Aorta (tissue), 5 donors: Measurements from ENCODE around the gene NIPBL. TPM values are rescaled to one million over a fixed set of nuclear protein-coding genes. Genes with fewer than 3 reads are reported as not detected.

Source experiments
- ATAC-seq: fragments of 200-7000 bp; cut with Tn5 transposase; one replicate; pipeline ENCODE4 v1.9.1; 2022; ENCODE audit warnings: moderate library complexity; ENCODE audit not compliant: low FRiP score
- DNase-seq, 2 donors: peaks; one replicate each; pipeline ENCODE4 v3.0.0-alpha.2; 2020
- H3K27ac ChIP-seq, 2 donors: one replicate each; pipeline ENCODE4 v1.5.1; 2013; ENCODE audit warnings: low read length in 2 of 2, mild to moderate bottlenecking in 2 of 2, moderate library complexity in 2 of 2, control low read depth in 1 of 2, inconsistent platforms in 1 of 2, low read depth in 1 of 2
- H3K27me3 ChIP-seq, 2 donors: one replicate each; pipeline ENCODE4 v1.6.1; 2013; ENCODE audit warnings: control low read depth in 1 of 2, low read length in 1 of 2, mild to moderate bottlenecking in 1 of 2, moderate library complexity in 1 of 2; ENCODE audit not compliant: insufficient read depth in 2 of 2, control insufficient read depth in 1 of 2
- H3K36me3 ChIP-seq, 2 donors: one replicate each; pipeline ENCODE4 v1.6.1; 2013; ENCODE audit warnings: control low read depth in 1 of 2, low read length in 1 of 2, mild to moderate bottlenecking in 1 of 2; ENCODE audit not compliant: insufficient read depth in 2 of 2, control insufficient read depth in 1 of 2
- H3K4me1 ChIP-seq, 2 donors: one replicate each; pipeline ENCODE4 v1.6.1; 2013; ENCODE audit warnings: low read length in 2 of 2, control low read depth in 1 of 2, mild to moderate bottlenecking in 1 of 2, moderate library complexity in 1 of 2; ENCODE audit not compliant: insufficient read depth in 2 of 2, control insufficient read depth in 1 of 2
- H3K4me3 ChIP-seq, 2 donors: one replicate each; pipeline ENCODE4 v1.5.1; 2013; ENCODE audit warnings: low read length in 2 of 2, control low read depth in 1 of 2, mild to moderate bottlenecking in 1 of 2
- H3K9me3 ChIP-seq: one replicate; pipeline ENCODE4 v1.6.1; 2013; ENCODE audit warnings: mild to moderate bottlenecking, low read length; ENCODE audit not compliant: control insufficient read depth
- WGBS, 2 donors: extraction: QIAGEN DNeasy Blood & Tissue Kit; methylation state at CpG; one replicate each; pipeline ENCODE4 v1.1.7; 2013; 5-methylcytosine and 5-hydroxymethylcytosine counted together
- intact Hi-C, 2 donors: fragments of 100-400 bp; cut with DNase I; formaldehyde crosslinking; loops; one replicate each; pipeline versions ENCODE4 v1.14.2 to v1.15.0; 2022
- polyA plus RNA-seq, 2 donors: library from polyadenylated mRNA; stranded (reverse); fragments of 200-250 nt; gene quantifications; one replicate each; pipeline ENCODE4 v1.2.3, GENCODE V29; 2013
- total RNA-seq, 2 donors: library from RNA; stranded (reverse); fragmentation: NEBNext Ultra II Directional; extraction: Animal tissue kit (Norgen Biotek cat#: 25700); gene quantifications; one replicate each; pipeline ENCODE4 v1.2.1, GENCODE V29; 2021
- donor health status: healthy with polysubstance abuse.
- donor health status: Bipolar disorder and iron deficiency.
- donor health status: DM: no; HTN: no; CAD: no.
- donor health status: DM: no; HTN: no; CAD: no.
- donor health status: DM: yes; HTN: yes; CAD: no.

NIPBL gene
- total and polyA plus RNA-seq, 4 donors: 5.1 to 81.3 (median 40.0) TPM

GRCh38 chr5:37029436-37029835 is 152.9 kb downstream of the NIPBL start:
- Histone ChIP-seq H3K4me1 (no peaks in the 10 kb centered on the region), H3K9me3 (no peaks in the 10 kb centered on the region), H3K27ac (no peak overlapping the region), H3K4me3 (no peak overlapping the region), H3K36me3 (peaks cover 0 to 8% of the 10 kb centered on the region in 2 donors), H3K27me3 (no peaks in the 10 kb centered on the region)
- ATAC-seq (no peak), DNase-seq (no peak)
- WGBS, 2 donors: 69 to 73% methylated on average over 1 of the region's 1 CpG
- intact Hi-C loops: loop anchor here in 1 of 2 donors (10.0 kb wide), 1 partner anchor 135 kb away; no protein-coding TSS in a partner anchor

GRCh38 chr5:37034955-37035354 is 158.4 kb downstream of the NIPBL start:
- H3K27me3 ChIP-seq: no peaks in the 10 kb centered on the region
- intact Hi-C loops: no loop called here
- no peaks in the 10 kb centered on the region for H3K9me3 ChIP-seq
- no peak overlapping the region for H3K27ac ChIP-seq
- no peak overlapping the region for H3K4me3 ChIP-seq
- H3K4me1 ChIP-seq: no peaks in the 10 kb centered on the region
- WGBS, 2 donors: 85 to 87% methylated on average over 6 of the region's 6 CpGs
- H3K36me3 ChIP-seq: no peaks in the 10 kb centered on the region
- DNase-seq (no peak), ATAC-seq (no peak)

- WGBS, 2 donors: 98% methylated on average over 5 of the region's 5 CpGs
- Histone ChIP-seq H3K4me3 (no peak overlapping the region), H3K36me3 (no peaks in the 10 kb centered on the region), H3K4me1 (no peaks in the 10 kb centered on the region), H3K9me3 (no peaks in the 10 kb centered on the region), H3K27me3 (no peaks in the 10 kb centered on the region), H3K27ac (no peak overlapping the region)
- intact Hi-C loops: no loop called here
- ATAC-seq: no peak
- DNase-seq: no peak
Observed at GRCh38 chr5:37037840-37038239, 161.3 kb downstream of the NIPBL start.

- WGBS, 2 donors: 83 to 84% methylated on average over 1 of the region's 1 CpG
Observed at GRCh38 chr5:37039824-37040223, 163.3 kb downstream of the NIPBL start.

GRCh38 chr5:37043693-37044092 is 167.1 kb downstream of the NIPBL start:
- peaks cover 0 to 3% of the 10 kb centered on the region in 2 donors for H3K36me3 ChIP-seq
- 67 to 77% methylated on average over 2 of the region's 2 CpGs for WGBS, 2 donors
- intact Hi-C loops: no loop called here

More at GRCh38 chr5:37039824-37040223, 163.3 kb downstream of the NIPBL start:
- DNase-seq (no peak), ATAC-seq (no peak)
- no peak overlapping the region for H3K27ac ChIP-seq
- intact Hi-C loops: no loop called here
- no peak overlapping the region for H3K4me3 ChIP-seq
- H3K36me3 ChIP-seq: no peaks in the 10 kb centered on the region
- H3K9me3 ChIP-seq: no peaks in the 10 kb centered on the region
- no peaks in the 10 kb centered on the region for H3K4me1 ChIP-seq
- H3K27me3 ChIP-seq: no peaks in the 10 kb centered on the region

GRCh38 chr5:37044120-37044519 is 167.6 kb downstream of the NIPBL start:
- Histone ChIP-seq H3K27me3 (no peaks in the 10 kb centered on the region), H3K36me3 (peaks cover 2 to 3% of the 10 kb centered on the region in 2 donors), H3K9me3 (no peaks in the 10 kb centered on the region), H3K4me1 (no peaks in the 10 kb centered on the region), H3K27ac (no peak overlapping the region), H3K4me3 (no peak overlapping the region)
- ATAC-seq: no peak
- WGBS, 2 donors: 93% methylated on average over 4 of the region's 4 CpGs
- intact Hi-C loops: no loop called here
- no peak for DNase-seq

More at GRCh38 chr5:37043693-37044092, 167.1 kb downstream of the NIPBL start:
- H3K27me3 ChIP-seq: no peaks in the 10 kb centered on the region
- no peak overlapping the region for H3K4me3 ChIP-seq
- no peak for ATAC-seq
- H3K9me3 ChIP-seq: no peaks in the 10 kb centered on the region
- H3K27ac ChIP-seq: no peak overlapping the region
- DNase-seq: no peak
- H3K4me1 ChIP-seq: no peaks in the 10 kb centered on the region

GRCh38 chr5:37045703-37046102 is 169.1 kb downstream of the NIPBL start:
- H3K36me3 ChIP-seq: peaks cover 2 to 3% of the 10 kb centered on the region in 2 donors
- no peaks in the 10 kb centered on the region for H3K27me3 ChIP-seq
- no peaks in the 10 kb centered on the region for H3K9me3 ChIP-seq
- ATAC-seq: no peak
- intact Hi-C loops: no loop called here
- no peak for DNase-seq
- H3K4me1 ChIP-seq: no peaks in the 10 kb centered on the region
- no peak overlapping the region for H3K4me3 ChIP-seq
- no peak overlapping the region for H3K27ac ChIP-seq
- WGBS, 2 donors: 85 to 86% methylated on average over 2 of the region's 2 CpGs

GRCh38 chr5:37047947-37048346 is 171.4 kb downstream of the NIPBL start:
- ATAC-seq (no peak), DNase-seq (no peak)
- Histone ChIP-seq H3K36me3 (peaks cover 2 to 5% of the 10 kb centered on the region in 2 donors), H3K27ac (no peak overlapping the region), H3K27me3 (no peaks in the 10 kb centered on the region), H3K9me3 (no peaks in the 10 kb centered on the region), H3K4me3 (no peak overlapping the region), H3K4me1 (no peaks in the 10 kb centered on the region)
- intact Hi-C loops: no loop called here

- intact Hi-C loops: no loop called here
- H3K27ac ChIP-seq: no peak overlapping the region
Observed at GRCh38 chr5:37054391-37054790, 177.8 kb downstream of the NIPBL start.

More at GRCh38 chr5:37054391-37054790, 177.8 kb downstream of the NIPBL start:
- DNase-seq (no peak), ATAC-seq (no peak)
- Histone ChIP-seq H3K36me3 (peaks cover 0 to 2% of the 10 kb centered on the region in 2 donors), H3K4me1 (no peaks in the 10 kb centered on the region), H3K4me3 (no peak overlapping the region), H3K9me3 (no peaks in the 10 kb centered on the region), H3K27me3 (no peaks in the 10 kb centered on the region)
- 91 to 94% methylated on average over 2 of the region's 2 CpGs for WGBS, 2 donors
